Measurements from ENCODE around the gene CEBPZOS. TPM values are rescaled to one million over a fixed set of nuclear protein-coding genes. Genes with fewer than 3 reads are reported as not detected.
A peak's percentile ranks its signal among the peaks of the same experiment; 100 is the strongest.
"Not testable (repeated sequence)": the region's sequence is repeated elsewhere in the genome, so short reads cannot be mapped to it uniquely, and the experiment has no call there.

The CEBPZOS gene
- total and polyA plus RNA-seq, 4 donors, result 19.5 to 59.4 (median 29.6) TPM

GRCh38 chr2:37191253-37191652 is 5.0 kb upstream of the CEBPZOS start:
- Histone ChIP-seq H3K9me3 (ENCODE audit: control insufficient read depth in 4 of 4, insufficient read depth in 3 of 4, low read length in 3 of 4) (no peaks in the 10 kb centered on the region), H3K27ac (ENCODE audit: low read depth in 1 of 2, low read length in 1 of 2) (no peak overlapping the region), H3K27me3 (ENCODE audit: control insufficient read depth in 3 of 3, insufficient read depth in 3 of 3, low read length in 2 of 3) (peaks cover 0 to 4% (median 2%) of the 10 kb centered on the region in 3 donors), H3K4me1 (ENCODE audit: control insufficient read depth in 5 of 5, insufficient read depth in 5 of 5, low read length in 5 of 5) (no peaks in the 10 kb centered on the region), H3K9ac (ENCODE audit: insufficient read depth in 1 of 2, low read length in 2 of 2) (no peak overlapping the region), H3K36me3 (ENCODE audit: control insufficient read depth in 4 of 4, insufficient read depth in 4 of 4, low read length in 4 of 4) (no peaks in the 10 kb centered on the region), H3K4me3 (no peak overlapping the region)
- 84 to 89% methylated on average over 4 of the region's 4 CpGs for WGBS, 2 donors
- ATAC-seq (ENCODE audit: insufficient read depth, low FRiP score) (no peak), DNase-seq (no peak)
- no peak for TF ChIP-seq CTCF (IDR thresholded peaks at IDR 0.05; ENCODE audit: control extremely low read depth, extremely low read depth)

- Histone ChIP-seq H3K4me3 (no peak overlapping the region), H3K9me3 (ENCODE audit: control insufficient read depth in 4 of 4, insufficient read depth in 3 of 4, low read length in 3 of 4) (no peaks in the 10 kb centered on the region), H3K27ac (ENCODE audit: low read depth in 1 of 2, low read length in 1 of 2) (no peak overlapping the region), H3K36me3 (ENCODE audit: control insufficient read depth in 4 of 4, insufficient read depth in 4 of 4, low read length in 4 of 4) (no peaks in the 10 kb centered on the region), H3K4me1 (ENCODE audit: control insufficient read depth in 5 of 5, insufficient read depth in 5 of 5, low read length in 5 of 5) (no peaks in the 10 kb centered on the region), H3K9ac (ENCODE audit: insufficient read depth in 1 of 2, low read length in 2 of 2) (no peak overlapping the region), H3K27me3 (ENCODE audit: control insufficient read depth in 3 of 3, insufficient read depth in 3 of 3, low read length in 2 of 3) (peaks cover 0 to 4% (median 2%) of the 10 kb centered on the region in 3 donors)
- TF ChIP-seq CTCF (IDR thresholded peaks at IDR 0.05; ENCODE audit: control extremely low read depth, extremely low read depth), result no peak
- WGBS, 2 donors, result 83 to 87% methylated on average over 6 of the region's 6 CpGs
- DNase-seq (no peak), ATAC-seq (ENCODE audit: insufficient read depth, low FRiP score) (no peak)
These were observed 4.5 kb upstream of the CEBPZOS start for GRCh38 chr2:37191747-37192146.

GRCh38 chr2:37192551-37192950 is 3.7 kb upstream of the CEBPZOS start:
- no peak overlapping the region for H3K4me3 ChIP-seq
- TF ChIP-seq CTCF (IDR thresholded peaks at IDR 0.05; ENCODE audit: control extremely low read depth, extremely low read depth), result no peak
- H3K9ac ChIP-seq (ENCODE audit: insufficient read depth in 1 of 2, low read length in 2 of 2), result no peak overlapping the region
- ATAC-seq (ENCODE audit: insufficient read depth, low FRiP score) (no peak), DNase-seq (no peak)
- H3K4me1 ChIP-seq (ENCODE audit: control insufficient read depth in 5 of 5, insufficient read depth in 5 of 5, low read length in 5 of 5), result peaks cover 0 to 5% (median 0%) of the 10 kb centered on the region in 5 donors
- 94 to 97% methylated on average over 1 of the region's 1 CpG for WGBS, 2 donors
- peaks cover 0 to 3% (median 0%) of the 10 kb centered on the region in 4 donors for H3K9me3 ChIP-seq (ENCODE audit: control insufficient read depth in 4 of 4, insufficient read depth in 3 of 4, low read length in 3 of 4)
- H3K36me3 ChIP-seq (ENCODE audit: control insufficient read depth in 4 of 4, insufficient read depth in 4 of 4, low read length in 4 of 4), result no peaks in the 10 kb centered on the region
- no peak overlapping the region for H3K27ac ChIP-seq (ENCODE audit: low read depth in 1 of 2, low read length in 1 of 2)
- peaks cover 0 to 4% (median 2%) of the 10 kb centered on the region in 3 donors for H3K27me3 ChIP-seq (ENCODE audit: control insufficient read depth in 3 of 3, insufficient read depth in 3 of 3, low read length in 2 of 3)

GRCh38 chr2:37195862-37196319 is 405 bp upstream of the CEBPZOS start:
- not testable (repeated sequence) for H3K9me3 ChIP-seq (ENCODE audit: control insufficient read depth in 4 of 4, insufficient read depth in 3 of 4, low read length in 3 of 4); DNase-seq; ATAC-seq (ENCODE audit: insufficient read depth, low FRiP score); H3K36me3 ChIP-seq (ENCODE audit: control insufficient read depth in 4 of 4, insufficient read depth in 4 of 4, low read length in 4 of 4); H3K4me1 ChIP-seq (ENCODE audit: control insufficient read depth in 5 of 5, insufficient read depth in 5 of 5, low read length in 5 of 5); H3K27me3 ChIP-seq (ENCODE audit: control insufficient read depth in 3 of 3, insufficient read depth in 3 of 3, low read length in 2 of 3)
- WGBS, 2 donors, result 82% methylated on average over 20 of the region's 20 CpGs
- H3K27ac ChIP-seq (ENCODE audit: low read depth in 1 of 2, low read length in 1 of 2), result peak overlapping the region; percentile 95 to 98
- peak overlapping the region in 1 of 2 donors; percentile 84 for H3K9ac ChIP-seq (ENCODE audit: insufficient read depth in 1 of 2, low read length in 2 of 2)
- peak overlapping the region; percentile 99 for H3K4me3 ChIP-seq

All from lung (tissue), 12 donors.